Activated naive CD4-positive, alpha-beta T cell treated with anti-CD3 and anti-CD28 coated beads for 36 hours (primary cell): ENCODE data around the gene CAPN3. TPM values are rescaled to one million over a fixed set of nuclear protein-coding genes. Genes with fewer than 3 reads are reported as not detected.

Experiments
- CTCF ChIA-PET: fragments of 350-600 bp; sonication (Branson Sonifier 250); formaldehyde crosslinking; loops from one replicate; lab custom pipeline; 2021; ENCODE audit warnings: antibody characterized with exemption; lab: Charles Lee
- DNase-seq: peaks from one replicate; pipeline ENCODE4 v3.0.0-alpha.2; 2020
- H3K27ac Mint-ChIP-seq: one replicate; pipeline ENCODE4 v1.8.0; 2021; ENCODE audit warnings: mild to moderate bottlenecking, mixed read lengths
- H3K27me3 Mint-ChIP-seq: one replicate; pipeline ENCODE4 v1.8.0; 2021; ENCODE audit warnings: low read depth, mixed read lengths
- H3K36me3 Mint-ChIP-seq: one replicate; pipeline ENCODE4 v1.8.0; 2021; ENCODE audit warnings: low read depth, mixed read lengths
- H3K4me1 Mint-ChIP-seq: one replicate; pipeline ENCODE4 v1.8.0; 2021; ENCODE audit warnings: low read depth, mixed read lengths
- H3K4me3 Mint-ChIP-seq: one replicate; pipeline ENCODE4 v1.8.0; 2021; ENCODE audit warnings: mild to moderate bottlenecking, moderate library complexity, mixed read lengths
- H3K9me3 Mint-ChIP-seq: one replicate; pipeline ENCODE4 v1.8.0; 2021; ENCODE audit warnings: mixed read lengths
- intact Hi-C: fragments of 100-400 bp; cut with micrococcal nuclease; formaldehyde crosslinking; loops from one replicate; pipeline ENCODE4 v1.15.1; 2023
- total RNA-seq, 2 experiments: library from RNA; stranded (reverse); gene quantifications; one replicate each; pipeline ENCODE4 v1.2.3, GENCODE V29; 2021

The CAPN3 gene
- total RNA-seq, 2 experiments from 2014 or later: 0.83 to 1.5 TPM

- intact Hi-C loops: no loop called here
- Mint-ChIP-seq H3K4me3 (no peak overlapping the region), H3K27ac (no peak overlapping the region), H3K36me3 (no peaks in the 10 kb centered on the region), H3K4me1 (no peaks in the 10 kb centered on the region), H3K9me3 (no peaks in the 10 kb centered on the region), H3K27me3 (no peaks in the 10 kb centered on the region)
- no peak for DNase-seq
- CTCF ChIA-PET: interaction anchor here (0.5 kb wide), 1 partner anchor 565 kb away, joined by 3 read pairs; no protein-coding TSS in a partner anchor
Observed at GRCh38 chr15:42359985-42360384, 684 bp downstream of the CAPN3 start.

GRCh38 chr15:42360535-42361112 is 1.3 kb downstream of the CAPN3 start:
- CTCF ChIA-PET: no interaction called here
- no peaks in the 10 kb centered on the region for H3K4me1 Mint-ChIP-seq

GRCh38 chr15:42363487-42363886 is 4.2 kb downstream of the CAPN3 start:
- no peaks in the 10 kb centered on the region for H3K27me3 Mint-ChIP-seq
- no peaks in the 10 kb centered on the region for H3K9me3 Mint-ChIP-seq
- intact Hi-C loops: no loop called here
- CTCF ChIA-PET: no interaction called here
- no peak overlapping the region for H3K27ac Mint-ChIP-seq
- H3K36me3 Mint-ChIP-seq: no peaks in the 10 kb centered on the region
- no peak overlapping the region for H3K4me3 Mint-ChIP-seq
- H3K4me1 Mint-ChIP-seq: no peaks in the 10 kb centered on the region
- DNase-seq: no peak

More at GRCh38 chr15:42360535-42361112, 1.3 kb downstream of the CAPN3 start:
- Mint-ChIP-seq H3K27ac (no peak overlapping the region), H3K27me3 (no peaks in the 10 kb centered on the region), H3K4me3 (no peak overlapping the region), H3K9me3 (no peaks in the 10 kb centered on the region), H3K36me3 (no peaks in the 10 kb centered on the region)
- intact Hi-C loops: no loop called here
- DNase-seq: no peak

GRCh38 chr15:42363942-42364341 is 4.6 kb downstream of the CAPN3 start:
- Mint-ChIP-seq H3K9me3 (no peaks in the 10 kb centered on the region), H3K36me3 (no peaks in the 10 kb centered on the region), H3K27me3 (no peaks in the 10 kb centered on the region), H3K27ac (no peak overlapping the region), H3K4me1 (no peaks in the 10 kb centered on the region), H3K4me3 (no peak overlapping the region)
- no peak for DNase-seq
- intact Hi-C loops: no loop called here
- CTCF ChIA-PET: no interaction called here

- Mint-ChIP-seq H3K27ac (no peak overlapping the region), H3K4me3 (no peak overlapping the region), H3K27me3 (no peaks in the 10 kb centered on the region), H3K36me3 (no peaks in the 10 kb centered on the region), H3K9me3 (no peaks in the 10 kb centered on the region), H3K4me1 (no peaks in the 10 kb centered on the region)
- CTCF ChIA-PET: interaction anchor here (0.9 kb wide), 1 partner anchor 21 kb away, joined by 3 read pairs; no protein-coding TSS in a partner anchor
- intact Hi-C loops: no loop called here
- no peak for DNase-seq
Observed at GRCh38 chr15:42364529-42364928, 5.2 kb downstream of the CAPN3 start.

- CTCF ChIA-PET: no interaction called here
- no peak overlapping the region for H3K4me3 Mint-ChIP-seq
- intact Hi-C loops: no loop called here
Observed at GRCh38 chr15:42365921-42366550, 6.7 kb downstream of the CAPN3 start.

GRCh38 chr15:42367041-42367440 is 7.7 kb downstream of the CAPN3 start:
- CTCF ChIA-PET: no interaction called here
- intact Hi-C loops: no loop called here
- DNase-seq: no peak
- Mint-ChIP-seq H3K4me3 (no peak overlapping the region), H3K36me3 (no peaks in the 10 kb centered on the region), H3K27me3 (no peaks in the 10 kb centered on the region), H3K27ac (no peak overlapping the region), H3K9me3 (no peaks in the 10 kb centered on the region), H3K4me1 (no peaks in the 10 kb centered on the region)

More at GRCh38 chr15:42365921-42366550, 6.7 kb downstream of the CAPN3 start:
- Mint-ChIP-seq H3K9me3 (no peaks in the 10 kb centered on the region), H3K4me1 (no peaks in the 10 kb centered on the region), H3K27me3 (no peaks in the 10 kb centered on the region), H3K36me3 (no peaks in the 10 kb centered on the region), H3K27ac (no peak overlapping the region)
- DNase-seq: no peak

GRCh38 chr15:42368096-42368495 is 8.8 kb downstream of the CAPN3 start:
- intact Hi-C loops: no loop called here
- H3K4me3 Mint-ChIP-seq: no peak overlapping the region
- no peaks in the 10 kb centered on the region for H3K36me3 Mint-ChIP-seq
- no peaks in the 10 kb centered on the region for H3K4me1 Mint-ChIP-seq
- H3K27ac Mint-ChIP-seq: no peak overlapping the region
- DNase-seq: no peak
- CTCF ChIA-PET: interaction anchor here (1.2 kb wide), 1 partner anchor 17 kb away, joined by 3 read pairs; no protein-coding TSS in a partner anchor
- H3K9me3 Mint-ChIP-seq: no peaks in the 10 kb centered on the region
- H3K27me3 Mint-ChIP-seq: no peaks in the 10 kb centered on the region

- Mint-ChIP-seq H3K27me3 (no peaks in the 10 kb centered on the region), H3K36me3 (no peaks in the 10 kb centered on the region), H3K9me3 (no peaks in the 10 kb centered on the region), H3K4me1 (no peaks in the 10 kb centered on the region), H3K4me3 (no peak overlapping the region), H3K27ac (no peak overlapping the region)
- intact Hi-C loops: no loop called here
- peak; percentile 31 for DNase-seq
- CTCF ChIA-PET: interaction anchor here (0.6 kb wide), 1 partner anchor 941 kb away, joined by 5 read pairs; no protein-coding TSS in a partner anchor
Observed at GRCh38 chr15:42371096-42371495, 11.8 kb downstream of the CAPN3 start.

GRCh38 chr15:42373274-42373673 is 14.0 kb downstream of the CAPN3 start:
- CTCF ChIA-PET: no interaction called here
- Mint-ChIP-seq H3K27me3 (no peaks in the 10 kb centered on the region), H3K27ac (no peak overlapping the region), H3K4me3 (no peak overlapping the region), H3K9me3 (peaks cover 6% of the 10 kb centered on the region), H3K36me3 (peaks cover 2% of the 10 kb centered on the region), H3K4me1 (no peaks in the 10 kb centered on the region)
- intact Hi-C loops: no loop called here
- DNase-seq: no peak

GRCh38 chr15:42373936-42374335 is 14.6 kb downstream of the CAPN3 start:
- intact Hi-C loops: no loop called here
- Mint-ChIP-seq H3K4me1 (no peaks in the 10 kb centered on the region), H3K27ac (no peak overlapping the region), H3K9me3 (peaks cover 9% of the 10 kb centered on the region), H3K36me3 (peaks cover 4% of the 10 kb centered on the region), H3K4me3 (no peak overlapping the region), H3K27me3 (no peaks in the 10 kb centered on the region)
- no peak for DNase-seq
- CTCF ChIA-PET: no interaction called here

- intact Hi-C loops: no loop called here
- H3K9me3 Mint-ChIP-seq: peaks cover 12% of the 10 kb centered on the region
Observed at GRCh38 chr15:42374810-42375209, 15.5 kb downstream of the CAPN3 start.

GRCh38 chr15:42375252-42375651 is 16.0 kb downstream of the CAPN3 start:
- H3K27me3 Mint-ChIP-seq: no peaks in the 10 kb centered on the region
- peaks cover 8% of the 10 kb centered on the region for H3K36me3 Mint-ChIP-seq
- H3K27ac Mint-ChIP-seq: no peak overlapping the region
- intact Hi-C loops: no loop called here
- no peak for DNase-seq
- H3K9me3 Mint-ChIP-seq: peaks cover 12% of the 10 kb centered on the region
- no peaks in the 10 kb centered on the region for H3K4me1 Mint-ChIP-seq
- H3K4me3 Mint-ChIP-seq: no peak overlapping the region
- CTCF ChIA-PET: no interaction called here

More at GRCh38 chr15:42374810-42375209, 15.5 kb downstream of the CAPN3 start:
- H3K4me1 Mint-ChIP-seq: no peaks in the 10 kb centered on the region
- peaks cover 8% of the 10 kb centered on the region for H3K36me3 Mint-ChIP-seq
- no peak for DNase-seq
- no peak overlapping the region for H3K4me3 Mint-ChIP-seq
- H3K27ac Mint-ChIP-seq: no peak overlapping the region
- CTCF ChIA-PET: no interaction called here
- no peaks in the 10 kb centered on the region for H3K27me3 Mint-ChIP-seq
